ENCODE measurements around the gene SLC52A1.

- no peak for TF ChIP-seq CTCF (IDR thresholded peaks at IDR 0.05)
- no peak for TF ChIP-seq POLR2A (IDR thresholded peaks at IDR 0.05)
Measured at GRCh38 chr17:5077781-5078105, 42.5 kb upstream of the SLC52A1 start.

Data from esophagus squamous epithelium (tissue), 4 donors.